Measurements from ENCODE around the gene CACNA2D4.

The CACNA2D4 gene

GRCh38 chr12:1778911-1779310 is 139.5 kb downstream of the CACNA2D4 start:
- no peak for DNase-seq (ENCODE audit: low read depth in 2 of 2)

GRCh38 chr12:1777798-1778197 is 140.7 kb downstream of the CACNA2D4 start:
- DNase-seq (ENCODE audit: low read depth in 2 of 2), result no peak

- DNase-seq (ENCODE audit: low read depth in 2 of 2), result no peak
Observed at GRCh38 chr12:1776170-1776921, 142.1 kb downstream of the CACNA2D4 start.

GRCh38 chr12:1773937-1774655 is 144.4 kb downstream of the CACNA2D4 start:
- no peak for DNase-seq (ENCODE audit: low read depth in 2 of 2)

- no peak for DNase-seq (ENCODE audit: low read depth in 2 of 2)
Observed at GRCh38 chr12:1769809-1770494, 148.5 kb downstream of the CACNA2D4 start.

- no peak for DNase-seq (ENCODE audit: low read depth in 2 of 2)
Observed at GRCh38 chr12:1768615-1769014, 149.8 kb downstream of the CACNA2D4 start.

- no peak for DNase-seq (ENCODE audit: low read depth in 2 of 2)
Observed at GRCh38 chr12:1767407-1768090, 150.9 kb downstream of the CACNA2D4 start.

GRCh38 chr12:1766110-1766509 is 152.3 kb downstream of the CACNA2D4 start:
- DNase-seq (ENCODE audit: low read depth in 2 of 2), result no peak

- no peak for DNase-seq (ENCODE audit: low read depth in 2 of 2)
Observed at GRCh38 chr12:1763153-1763552, 155.3 kb downstream of the CACNA2D4 start.

GRCh38 chr12:1761857-1762256 is 156.6 kb downstream of the CACNA2D4 start:
- DNase-seq (ENCODE audit: low read depth in 2 of 2), result no peak

GRCh38 chr12:1760566-1761382 is 157.7 kb downstream of the CACNA2D4 start:
- DNase-seq (ENCODE audit: low read depth in 2 of 2), result no peak

- DNase-seq (ENCODE audit: low read depth in 2 of 2), result no peak
Observed at GRCh38 chr12:1758887-1759286, 159.6 kb downstream of the CACNA2D4 start.

- DNase-seq (ENCODE audit: low read depth in 2 of 2), result no peak
Observed at GRCh38 chr12:1758376-1758775, 160.1 kb downstream of the CACNA2D4 start.

GRCh38 chr12:1750300-1750699 is 168.2 kb downstream of the CACNA2D4 start:
- DNase-seq (ENCODE audit: low read depth in 2 of 2), result no peak

- DNase-seq (ENCODE audit: low read depth in 2 of 2), result no peak
Observed at GRCh38 chr12:1749019-1749418, 169.4 kb downstream of the CACNA2D4 start.

GRCh38 chr12:1747609-1748008 is 170.8 kb downstream of the CACNA2D4 start:
- no peak for DNase-seq (ENCODE audit: low read depth in 2 of 2)

- DNase-seq (ENCODE audit: low read depth in 2 of 2), result no peak
Observed at GRCh38 chr12:1744932-1745331, 173.5 kb downstream of the CACNA2D4 start.

All from stimulated activated CD4-positive, alpha-beta T cell treated with anti-CD3 and anti-CD28 coated beads, Interleukin-4, amount 100 ng/mL, for 48 hours (primary cell).